Peyer's patch (tissue), 4 donors: Measurements from ENCODE around the gene FLCN.

Experiments
- CTCF ChIP-seq, 6 experiments: fragments of 450-650 bp in 4 of 6; fragments of 200-600 bp in 2 of 6; sonication (generic) in 1 of 6; IDR thresholded peaks; one replicate each; pipeline ENCODE4 v1.5.1; 2017 to 2019; ENCODE audit warnings: antibody characterized with exemption in 6 of 6, mild to moderate bottlenecking in 3 of 6, moderate library complexity in 1 of 6
- POLR2A ChIP-seq, 2 donors: fragments of 450-650 bp; IDR thresholded peaks; one replicate each; pipeline ENCODE4 v1.5.1; 2017; ENCODE audit warnings: antibody characterized with exemption in 2 of 2, mild to moderate bottlenecking in 2 of 2, moderate library complexity in 2 of 2

GRCh38 chr17:17205368-17206123 lies 31.4 kb downstream of the FLCN start:
- TF ChIP-seq POLR2A (IDR thresholded peaks at IDR 0.05) (no peak), CTCF (IDR thresholded peaks at IDR 0.05) (no peak)
